ENCODE results near the gene AFDN. TPM values are rescaled to one million over a fixed set of nuclear protein-coding genes. Genes with fewer than 3 reads are reported as not detected.

The AFDN gene
- total RNA-seq, 1 donor from 2014 or later: 168 TPM

DNA sequence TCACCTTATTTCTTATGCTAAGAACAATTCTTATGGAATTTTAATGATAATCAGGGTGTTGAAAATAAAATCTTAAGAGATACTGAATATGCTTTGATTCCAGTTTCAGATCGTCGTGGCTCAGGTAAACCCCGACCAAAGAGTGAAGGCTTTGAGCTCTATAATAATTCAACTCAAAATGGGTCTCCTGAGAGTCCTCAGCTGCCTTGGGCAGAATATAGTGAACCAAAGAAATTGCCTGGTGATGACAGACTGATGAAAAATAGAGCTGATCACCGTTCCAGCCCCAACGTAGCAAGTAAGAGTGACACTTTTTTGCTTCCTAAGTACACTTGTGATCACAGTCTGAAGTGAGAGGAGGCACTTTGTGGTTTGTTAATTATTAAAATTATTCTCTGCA is 119.9 kb downstream of the AFDN start:
- no peak for DNase-seq (ENCODE audit: low spot score)

DNA sequence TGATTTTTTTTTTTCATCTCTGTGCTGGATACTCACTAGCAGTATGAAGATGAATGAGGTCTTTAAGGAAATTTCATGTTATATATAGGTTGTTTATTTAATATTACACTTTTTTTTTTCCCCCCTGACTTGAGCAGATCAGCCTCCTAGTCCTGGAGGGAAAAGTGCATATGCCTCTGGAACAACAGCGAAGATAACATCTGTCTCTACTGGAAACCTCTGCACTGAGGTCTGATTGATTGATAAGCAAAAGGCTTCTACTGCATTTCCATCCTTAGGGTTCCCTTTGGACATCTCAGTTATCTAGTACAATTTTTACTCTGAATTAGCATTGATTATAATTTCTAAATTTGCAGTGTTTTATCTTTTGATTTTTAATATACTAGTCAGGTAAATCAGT is 121.0 kb downstream of the AFDN start:
- DNase-seq (ENCODE audit: low spot score): no peak

DNA sequence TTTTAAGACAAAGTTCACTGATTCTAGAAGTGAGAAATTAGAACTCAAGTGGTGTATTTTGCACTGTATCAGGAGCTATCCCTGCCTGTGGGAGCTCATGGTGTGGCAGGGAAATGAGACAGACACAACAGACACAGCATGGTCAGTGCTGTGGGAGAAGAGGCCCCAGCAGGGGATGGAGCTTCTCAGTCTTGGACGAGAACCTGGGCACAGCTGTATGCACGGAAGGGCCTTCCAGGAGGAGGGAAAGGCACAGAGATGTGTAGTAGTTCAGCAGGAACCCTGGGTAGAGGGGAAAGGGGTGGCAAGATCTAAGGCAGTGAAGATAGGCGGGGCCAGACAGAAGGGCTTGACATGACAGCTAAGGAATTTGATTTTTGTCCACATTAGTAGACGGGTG is 122.0 kb downstream of the AFDN start:
- DNase-seq (ENCODE audit: low spot score): no peak

DNA sequence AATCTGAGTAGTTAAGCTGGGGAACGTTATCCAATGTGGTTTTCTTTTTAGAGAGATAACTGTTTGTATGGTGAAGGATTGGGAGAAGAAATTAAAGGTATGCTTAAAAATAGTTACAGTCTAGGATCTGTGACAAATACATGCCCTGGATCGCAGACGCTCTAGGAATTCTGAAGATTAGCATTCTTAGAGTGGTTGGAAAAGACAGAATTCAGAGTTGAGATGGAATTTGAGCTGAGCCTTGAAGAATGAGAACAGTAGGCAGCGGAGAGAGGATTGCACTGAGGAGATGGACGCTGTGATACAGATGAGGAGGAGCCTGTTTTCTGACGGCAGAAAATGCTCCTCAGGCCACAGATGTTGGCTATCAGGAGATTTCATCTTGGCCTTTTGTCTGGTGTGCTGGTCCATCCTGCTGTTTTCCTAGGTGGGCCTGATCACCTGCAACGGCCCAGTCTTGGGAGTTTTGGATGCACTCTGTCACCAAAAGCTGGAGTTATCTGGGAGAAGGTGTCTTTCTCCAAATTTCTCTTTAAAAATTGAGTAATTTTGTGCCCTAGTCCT is 122.5 kb downstream of the AFDN start:
- DNase-seq (ENCODE audit: low spot score): no peak

DNA sequence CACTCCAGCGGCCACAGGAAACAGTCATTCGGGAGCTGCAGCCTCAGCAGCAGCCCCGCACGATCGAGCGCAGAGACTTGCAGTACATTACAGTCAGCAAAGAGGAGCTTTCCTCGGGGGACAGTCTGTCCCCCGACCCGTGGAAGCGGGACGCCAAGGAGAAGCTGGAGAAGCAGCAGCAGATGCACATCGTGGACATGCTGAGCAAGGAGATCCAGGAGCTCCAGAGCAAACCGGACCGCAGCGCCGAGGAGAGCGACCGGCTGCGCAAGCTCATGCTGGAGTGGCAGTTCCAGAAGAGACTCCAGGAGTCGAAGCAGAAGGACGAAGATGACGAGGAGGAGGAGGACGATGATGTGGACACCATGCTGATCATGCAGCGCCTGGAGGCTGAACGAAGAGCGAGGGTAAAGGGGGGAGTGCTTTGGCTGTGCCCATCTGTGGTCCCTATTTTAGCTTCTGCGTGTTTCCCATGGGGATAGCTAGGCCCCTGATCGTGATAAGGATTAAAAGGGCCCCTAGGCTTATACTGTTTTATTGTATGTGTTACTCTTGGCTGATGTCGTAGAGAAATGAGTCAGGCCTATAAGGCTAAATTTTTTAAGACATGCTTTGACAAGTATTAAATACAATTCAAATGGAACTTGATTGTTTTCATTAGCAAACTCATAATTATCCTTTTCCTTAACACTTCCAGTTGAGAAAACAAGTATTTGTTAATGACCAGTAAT is 125.2 kb downstream of the AFDN start:
- no peak for DNase-seq (ENCODE audit: low spot score)

DNA sequence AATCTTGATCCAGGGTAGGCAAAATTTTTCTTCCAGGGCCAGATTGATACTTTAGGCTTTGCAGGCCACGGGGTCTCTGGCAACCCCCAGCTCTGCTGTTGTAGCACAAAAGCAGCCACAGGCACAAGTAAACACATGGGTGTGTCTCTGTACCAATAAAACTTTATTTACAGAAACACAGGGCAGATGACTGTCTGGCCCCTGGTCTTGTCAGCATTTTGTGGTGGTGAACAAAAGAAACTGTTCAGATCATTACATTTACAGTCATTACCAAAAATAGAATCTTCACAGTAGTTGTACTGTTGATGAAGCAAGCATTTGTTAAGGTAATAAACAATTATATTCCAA is 125.8 kb downstream of the AFDN start:
- DNase-seq (ENCODE audit: low spot score): no peak

DNA sequence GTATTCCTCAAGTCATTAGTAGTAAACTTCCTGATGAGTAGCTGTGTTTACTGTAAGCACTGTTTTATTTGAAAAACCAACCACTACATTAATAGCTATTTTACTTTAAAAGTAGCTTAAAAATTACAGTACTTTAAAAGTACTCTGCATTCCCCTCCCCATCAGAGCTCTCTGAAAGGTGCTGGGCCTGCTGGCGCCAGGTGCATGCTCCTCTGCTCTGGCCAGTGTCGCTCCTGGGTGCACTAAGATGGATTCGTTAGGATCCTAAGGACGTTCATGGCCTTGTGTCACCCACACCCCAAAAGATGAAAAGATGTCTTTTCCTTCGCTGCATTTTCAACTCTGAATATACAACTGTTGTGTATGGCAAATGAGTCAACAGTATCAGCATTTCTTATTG is 126.8 kb downstream of the AFDN start:
- no peak for DNase-seq (ENCODE audit: low spot score)

DNA sequence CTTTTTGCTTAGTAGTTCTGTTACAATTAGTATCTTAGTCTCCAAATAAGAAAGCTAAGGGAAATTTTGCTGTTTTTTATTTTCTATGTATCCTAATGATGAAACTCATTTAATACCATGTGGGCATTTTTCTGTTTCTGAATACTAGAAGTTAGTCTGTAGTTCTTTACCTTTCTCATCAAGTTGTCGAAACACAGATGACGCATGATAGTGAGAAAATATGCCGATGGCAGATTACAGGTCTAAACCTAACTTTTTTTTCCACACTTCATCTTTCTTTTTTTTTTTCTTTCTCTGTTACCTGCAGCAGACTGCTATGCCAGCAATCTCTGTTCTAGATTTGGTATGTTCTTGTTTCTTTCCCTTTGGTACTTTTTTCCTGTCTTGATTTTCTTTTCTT is 127.4 kb downstream of the AFDN start:
- no peak for DNase-seq (ENCODE audit: low spot score)

DNA sequence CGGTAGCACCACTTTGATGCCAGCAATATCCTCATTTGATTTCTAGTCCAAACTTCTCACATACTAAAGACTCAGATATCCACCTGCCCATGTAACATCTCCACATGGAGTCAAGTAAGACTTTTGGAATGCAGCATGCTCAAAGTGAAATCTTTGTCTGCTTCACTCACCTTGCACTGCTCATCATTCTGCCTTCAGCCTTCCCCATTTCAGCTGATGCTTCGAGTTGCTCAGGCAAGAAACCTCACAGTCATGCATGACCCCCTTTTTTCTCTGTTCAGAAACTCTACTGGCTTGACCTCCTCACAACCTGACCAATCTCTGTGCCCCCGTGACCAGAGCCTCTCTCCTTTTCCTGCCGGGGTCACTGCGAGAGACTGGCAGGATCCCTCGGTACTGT is 129.8 kb downstream of the AFDN start:
- DNase-seq (ENCODE audit: low spot score): no peak

DNA sequence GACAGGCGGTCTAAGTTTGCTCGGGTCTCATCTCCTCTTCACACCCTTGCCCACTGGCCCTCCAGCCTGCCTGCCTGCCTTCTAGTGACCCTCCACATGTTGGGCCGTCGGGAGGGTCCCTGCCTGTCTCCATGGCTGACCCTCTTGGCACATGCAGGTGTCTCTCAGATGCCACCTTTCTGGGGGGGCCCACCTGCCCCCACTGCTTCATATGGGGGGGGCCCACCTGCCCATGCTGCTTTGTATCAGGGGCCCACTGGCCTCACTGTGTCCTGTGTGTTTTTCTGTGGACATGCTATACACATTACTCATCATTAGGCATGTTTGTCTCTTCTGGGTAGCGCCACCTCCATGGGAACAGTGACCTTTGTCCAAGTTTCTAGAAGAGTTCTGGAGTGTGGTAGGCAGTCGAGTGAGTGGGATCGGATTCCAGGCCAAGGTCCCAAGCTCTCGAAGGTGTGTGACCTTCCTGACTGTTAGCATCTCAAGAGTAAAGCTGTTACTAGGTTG is 130.3 kb downstream of the AFDN start:
- DNase-seq (ENCODE audit: low spot score): no peak

DNA sequence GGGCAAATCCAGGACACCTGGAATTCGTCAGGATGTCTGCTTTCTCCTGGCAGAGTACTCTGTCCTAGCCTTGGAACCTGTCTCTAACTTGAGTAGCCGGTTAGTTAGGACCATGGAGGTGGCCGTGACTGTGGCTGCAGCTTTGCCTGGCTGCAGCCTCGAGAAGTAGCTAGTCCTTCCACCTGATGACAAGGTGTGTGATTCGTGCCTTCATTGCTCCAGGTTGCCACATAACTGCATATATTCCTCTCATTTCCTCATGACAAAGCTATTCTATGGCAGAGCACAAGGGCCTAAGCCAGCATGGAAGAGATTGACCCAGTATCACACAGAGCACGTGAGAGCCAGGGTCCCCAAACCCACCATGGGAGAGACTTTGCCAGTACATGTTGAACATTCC is 130.9 kb downstream of the AFDN start:
- DNase-seq (ENCODE audit: low spot score): no peak

DNA sequence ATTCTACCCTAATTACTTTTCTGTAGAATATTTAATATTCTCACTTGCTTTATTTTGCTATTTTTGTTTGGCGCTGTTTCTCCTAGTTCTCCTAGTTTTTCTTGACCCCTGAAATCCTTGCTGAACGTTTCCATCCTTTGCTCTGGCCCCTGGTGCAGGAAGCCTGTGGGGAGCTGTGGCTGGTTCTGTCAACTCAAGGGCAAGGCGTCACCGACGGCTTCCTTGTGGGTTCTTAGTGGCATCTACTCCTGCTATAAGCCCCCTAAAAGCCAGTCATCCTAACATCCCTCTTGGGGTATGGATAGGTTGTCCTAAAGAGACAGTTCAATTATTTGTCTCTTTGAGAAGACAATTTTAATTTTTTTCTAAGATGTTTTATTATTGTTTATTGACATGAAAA is 133.9 kb downstream of the AFDN start:
- DNase-seq (ENCODE audit: low spot score): no peak

DNA sequence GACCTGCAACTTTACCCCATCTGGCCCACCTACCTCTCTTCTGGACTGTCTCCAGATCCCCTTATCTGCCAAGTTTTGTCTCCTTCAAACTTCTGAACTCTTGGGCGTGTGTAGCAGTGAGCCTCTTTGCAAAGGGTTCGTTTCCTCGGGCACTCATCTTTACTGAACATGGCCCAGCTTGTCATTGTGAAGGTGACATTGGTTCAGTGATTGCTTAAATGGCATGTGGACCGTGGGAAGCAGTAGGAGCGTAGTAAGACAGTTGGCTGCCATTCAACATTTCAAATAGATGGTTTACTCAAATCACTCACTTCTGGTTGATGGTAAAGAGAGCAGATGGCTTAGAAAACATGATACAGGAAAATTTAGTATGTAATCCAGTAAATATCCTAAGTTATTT is 136.0 kb downstream of the AFDN start:
- DNase-seq (ENCODE audit: low spot score): no peak

DNA sequence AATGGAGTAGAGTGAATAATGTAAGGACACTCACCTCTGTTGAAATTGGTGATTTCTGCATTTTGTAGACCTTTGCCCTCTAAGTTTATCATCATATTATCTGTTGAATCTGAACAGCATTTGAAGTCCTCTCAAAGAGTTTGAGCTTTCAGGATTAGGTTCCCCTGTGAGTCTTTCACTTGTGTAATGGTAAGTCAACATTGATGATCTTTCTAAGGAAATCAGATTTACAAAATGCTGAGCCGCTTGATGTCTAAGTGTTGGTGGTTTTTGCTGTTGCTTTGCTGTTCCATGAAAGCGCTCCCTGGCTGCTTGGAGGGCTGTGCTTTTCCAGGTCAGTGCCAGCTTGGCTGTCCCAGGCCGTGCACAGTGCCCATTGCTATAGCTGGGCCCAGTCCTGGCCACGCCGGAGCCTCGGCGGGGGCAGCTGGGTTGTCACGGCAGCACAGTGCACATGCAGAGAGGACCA is 136.9 kb downstream of the AFDN start:
- DNase-seq (ENCODE audit: low spot score): no peak

DNA sequence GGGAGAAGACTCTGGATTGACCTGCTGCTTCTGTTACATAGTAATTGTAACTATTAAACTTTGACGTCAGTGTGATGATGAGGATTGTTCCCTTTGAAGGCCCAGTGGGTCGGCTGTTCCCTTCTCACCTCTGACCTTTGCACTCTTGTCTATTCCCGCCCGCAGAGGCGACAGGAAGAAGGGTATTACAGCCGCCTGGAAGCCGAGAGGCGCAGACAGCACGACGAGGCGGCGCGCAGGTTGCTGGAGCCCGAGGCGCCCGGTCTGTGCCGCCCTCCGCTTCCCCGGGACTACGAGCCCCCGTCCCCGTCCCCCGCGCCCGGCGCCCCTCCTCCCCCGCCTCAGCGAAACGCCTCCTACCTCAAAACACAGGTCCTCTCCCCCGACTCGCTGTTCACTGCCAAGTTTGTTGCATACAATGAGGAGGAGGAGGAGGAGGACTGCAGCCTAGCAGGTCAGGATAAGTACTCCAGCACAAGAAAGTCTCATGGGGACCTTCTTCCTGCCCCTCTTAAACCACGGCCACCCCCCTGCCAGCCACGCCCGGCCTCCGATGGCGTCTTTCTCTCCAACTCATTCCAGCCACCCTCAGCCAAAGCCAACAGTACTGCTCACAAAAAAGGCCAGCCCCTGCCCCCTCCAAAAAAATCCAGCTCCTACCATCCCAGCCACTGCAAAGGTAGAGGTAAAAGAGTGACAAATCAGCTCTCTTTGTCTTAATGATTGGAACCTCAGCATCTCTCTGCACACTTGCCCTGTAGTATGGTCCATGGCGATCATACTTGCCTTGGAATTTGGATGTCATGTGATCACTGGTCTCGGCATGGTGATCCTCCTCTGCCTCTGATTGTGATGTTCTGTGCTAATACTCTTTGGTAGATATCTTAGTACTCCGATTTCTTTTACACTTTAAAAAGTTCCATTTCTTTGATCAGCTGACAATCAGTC is 139.2 kb downstream of the AFDN start:
- no peak for DNase-seq (ENCODE audit: low spot score)

DNA sequence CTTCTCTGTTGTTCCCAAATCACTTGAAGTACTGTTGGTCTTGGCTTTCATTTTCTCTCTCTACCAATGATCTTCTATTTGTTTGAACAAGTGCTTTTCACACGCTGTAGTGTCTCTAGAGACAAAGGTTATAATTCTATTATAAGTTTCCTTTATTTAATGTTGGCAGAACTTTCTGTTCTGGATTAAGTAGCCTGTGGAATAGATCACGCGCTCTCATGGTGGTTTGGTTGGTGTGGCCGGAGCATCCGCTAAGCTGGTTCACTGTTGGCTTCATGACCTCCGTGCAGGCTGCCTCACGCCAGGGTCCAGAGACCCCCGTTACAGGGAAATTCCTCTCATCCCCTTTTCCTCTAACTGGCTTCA is 139.8 kb downstream of the AFDN start:
- DNase-seq (ENCODE audit: low spot score): no peak

DNA sequence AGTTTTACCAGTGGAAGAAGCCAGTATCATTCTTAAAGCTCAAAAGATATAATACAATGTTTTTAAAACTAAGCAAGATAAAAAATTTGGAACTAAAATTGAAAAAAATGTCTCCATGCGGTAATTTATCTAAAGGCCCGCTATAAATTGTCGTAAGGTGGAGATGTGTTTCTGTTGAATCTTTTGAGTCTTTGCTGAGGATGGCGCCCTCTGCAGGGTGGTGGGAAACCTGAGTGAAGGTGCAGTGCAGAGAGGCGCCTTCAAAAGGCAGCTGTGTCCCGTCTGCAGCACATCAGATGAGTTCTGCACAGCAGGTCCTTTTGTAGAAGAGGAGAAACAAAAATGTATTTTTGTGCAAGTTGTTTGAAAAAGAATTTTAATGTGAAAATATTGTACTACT is 141.4 kb downstream of the AFDN start:
- no peak for DNase-seq (ENCODE audit: low spot score)

DNA sequence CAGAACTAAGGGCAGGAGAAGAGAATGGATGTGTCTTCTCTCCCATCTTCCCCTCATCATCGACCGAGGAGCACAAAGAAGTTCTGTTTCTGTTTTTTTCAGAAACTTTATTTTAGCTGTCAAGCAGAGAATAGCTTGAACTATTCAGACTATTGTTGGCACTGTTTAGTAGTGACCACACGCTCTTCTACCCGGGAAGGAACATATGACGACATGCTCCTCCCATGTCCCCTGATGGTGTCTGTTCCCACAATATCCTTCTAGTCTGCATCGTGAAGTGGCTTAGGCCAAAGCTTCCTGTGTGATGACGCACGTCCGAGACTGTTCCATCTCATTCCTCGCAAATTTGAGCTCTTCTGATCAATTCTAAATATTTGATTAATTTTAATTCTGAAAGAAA is 143.5 kb downstream of the AFDN start:
- no peak for DNase-seq (ENCODE audit: low spot score)

DNA sequence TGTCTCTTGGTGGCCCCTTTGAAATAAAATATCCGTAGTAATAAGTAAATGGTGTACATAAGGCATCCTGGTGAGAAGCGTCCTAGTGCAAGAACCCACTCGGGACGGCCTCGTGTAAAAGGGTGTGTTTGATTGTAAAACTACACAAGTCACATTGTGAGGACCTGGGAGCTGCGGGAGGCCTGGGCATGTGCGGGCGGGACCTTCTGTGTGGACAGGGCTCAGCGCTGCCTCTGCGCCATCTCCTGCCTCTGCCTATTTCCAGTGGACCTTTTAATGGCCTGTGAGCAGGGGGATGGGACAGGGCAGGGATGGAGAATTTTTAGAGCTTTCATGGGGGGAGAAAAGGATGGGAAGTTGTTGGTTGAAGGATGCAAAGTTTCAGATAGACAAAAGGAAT is 145.5 kb downstream of the AFDN start:
- DNase-seq (ENCODE audit: low spot score): no peak

DNA sequence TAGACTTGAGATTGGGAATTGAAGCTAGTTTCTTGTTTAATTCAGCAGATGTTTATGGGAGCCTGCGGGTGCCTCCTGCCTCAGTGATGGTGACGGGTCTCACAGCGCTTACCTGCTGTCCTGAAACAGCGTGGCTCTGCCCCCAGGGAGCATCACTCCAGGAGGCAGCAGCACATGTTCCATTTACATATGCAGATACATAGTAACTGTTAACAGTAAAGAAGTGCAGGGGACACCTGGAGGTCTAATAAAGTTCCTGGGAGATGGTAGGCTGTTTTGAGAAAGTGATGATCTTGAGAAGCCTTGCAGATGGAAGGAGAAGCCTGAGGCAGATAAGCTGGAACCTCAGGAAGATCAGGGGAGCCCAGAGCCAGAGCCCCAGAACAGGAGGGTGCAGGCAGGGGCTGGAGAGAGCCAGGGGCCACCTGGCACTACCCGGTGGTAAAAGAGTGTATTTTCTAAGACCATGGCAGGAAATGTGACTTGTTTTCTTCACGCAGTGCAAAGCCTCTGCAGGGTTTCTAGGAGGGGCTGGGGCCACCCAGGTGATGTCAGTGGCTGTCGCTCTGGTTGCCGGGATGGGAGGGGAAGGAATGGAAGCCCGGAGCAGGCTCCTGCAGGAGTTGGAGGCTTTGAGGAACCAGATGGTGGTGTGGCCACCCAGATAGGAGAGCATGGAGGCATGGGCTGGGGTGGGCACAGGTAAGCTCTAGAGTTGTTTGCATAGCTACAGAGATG is 146.6 kb downstream of the AFDN start:
- no peak for DNase-seq (ENCODE audit: low spot score)

DNA sequence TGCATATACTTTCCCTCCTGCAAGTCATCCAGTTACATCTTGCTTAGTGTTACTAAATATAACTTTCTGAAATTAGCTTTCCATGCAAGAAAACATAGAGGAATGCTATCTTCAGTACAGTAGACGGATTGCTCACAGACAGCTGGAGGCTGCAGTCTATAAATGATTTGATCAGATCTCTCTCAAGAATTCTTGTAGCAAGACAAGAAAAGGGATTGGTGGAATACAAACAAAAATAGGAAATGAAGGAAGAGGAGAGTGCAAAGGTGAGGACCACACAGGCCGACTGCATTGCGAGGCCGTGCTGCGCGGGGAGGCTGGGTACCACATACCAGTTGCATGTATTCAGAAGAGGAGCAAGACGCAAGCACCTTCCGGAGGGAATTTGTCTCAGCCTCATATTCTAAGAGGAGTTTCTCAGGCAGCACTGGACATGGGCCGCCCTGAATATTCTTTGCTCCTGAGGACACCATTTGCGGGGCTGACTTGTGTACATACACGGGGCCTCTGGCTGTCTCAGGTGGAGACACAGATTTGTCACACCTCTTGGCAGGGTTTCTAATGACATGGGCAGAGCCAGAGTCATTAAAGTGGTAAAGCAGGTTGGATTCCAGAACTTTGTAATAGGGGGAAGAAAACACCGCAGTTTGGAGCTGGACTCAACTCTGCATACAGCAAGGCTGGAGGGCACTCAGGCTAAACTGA is 148.1 kb downstream of the AFDN start:
- no peak for DNase-seq (ENCODE audit: low spot score)

All from ureter (tissue), 1 donor.